GM12865 (cell line): ENCODE data around the gene KCTD16.

Experiments used
- DNase-seq: peaks from one replicate; pipeline ENCODE4 v3.0.0; 2010; ENCODE audit warnings: low read depth
- H3K4me3 ChIP-seq: 2 replicates; pipeline ENCODE4 v1.5.1; 2011; ENCODE audit warnings: mild to moderate bottlenecking, low read depth, low read length, control low read depth
- CTCF ChIP-seq: IDR thresholded peaks from 2 replicates; pipeline ENCODE4 v1.5.1; 2011; ENCODE audit warnings: low read length, control low read depth, low read depth, inconsistent platforms; ENCODE audit not compliant: insufficient read depth; ENCODE audit errors: missing control alignments

The KCTD16 gene

GRCh38 chr5:144374637-144375036 is 204.0 kb downstream of the KCTD16 start:
- no peak for TF ChIP-seq CTCF
- DNase-seq, result no peak
- H3K4me3 ChIP-seq, result no peak overlapping the region

DNA sequence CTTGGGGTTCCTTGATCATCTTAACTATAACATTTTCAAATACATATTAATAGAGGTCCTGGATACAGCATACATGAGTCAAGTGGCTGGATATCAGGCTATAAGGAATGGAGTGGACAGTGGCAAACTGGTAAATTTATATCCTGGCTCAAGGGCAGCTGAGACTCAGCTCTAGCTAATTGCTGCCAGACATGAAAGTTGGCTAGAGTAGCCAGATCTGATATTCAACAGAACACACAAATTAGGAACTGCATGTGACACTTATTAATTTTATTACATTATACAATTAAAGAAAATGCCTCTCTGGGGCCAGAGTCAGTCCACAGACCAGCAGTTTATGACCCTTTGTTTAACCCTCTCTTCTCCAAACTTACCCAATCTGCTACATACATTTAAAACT is 206.5 kb downstream of the KCTD16 start:
- no peak for DNase-seq
- TF ChIP-seq CTCF, result no peak
- no peak overlapping the region for H3K4me3 ChIP-seq

DNA sequence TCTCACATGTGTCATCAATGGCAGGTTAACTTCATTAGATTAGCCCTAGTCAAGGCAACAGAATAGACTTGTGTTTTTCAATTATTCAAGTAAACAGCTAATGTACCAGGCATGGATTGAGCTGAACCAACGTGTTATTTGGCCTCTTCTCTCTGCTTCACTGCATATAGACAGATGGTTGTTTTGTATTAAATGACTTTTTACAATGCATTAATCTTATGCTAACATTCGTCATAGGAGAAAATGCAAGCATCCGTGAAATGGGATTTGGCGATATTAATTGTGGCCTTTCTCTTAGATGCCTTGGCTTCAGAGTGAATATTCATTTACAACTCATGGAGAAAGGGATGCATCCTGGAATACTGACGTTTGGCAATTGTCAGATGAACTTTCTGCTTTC is 208.0 kb downstream of the KCTD16 start:
- DNase-seq, result no peak
- no peak for TF ChIP-seq CTCF
- no peak overlapping the region for H3K4me3 ChIP-seq

GRCh38 chr5:144385597-144385996 is 214.9 kb downstream of the KCTD16 start:
- TF ChIP-seq CTCF, result no peak
- DNase-seq, result no peak

DNA sequence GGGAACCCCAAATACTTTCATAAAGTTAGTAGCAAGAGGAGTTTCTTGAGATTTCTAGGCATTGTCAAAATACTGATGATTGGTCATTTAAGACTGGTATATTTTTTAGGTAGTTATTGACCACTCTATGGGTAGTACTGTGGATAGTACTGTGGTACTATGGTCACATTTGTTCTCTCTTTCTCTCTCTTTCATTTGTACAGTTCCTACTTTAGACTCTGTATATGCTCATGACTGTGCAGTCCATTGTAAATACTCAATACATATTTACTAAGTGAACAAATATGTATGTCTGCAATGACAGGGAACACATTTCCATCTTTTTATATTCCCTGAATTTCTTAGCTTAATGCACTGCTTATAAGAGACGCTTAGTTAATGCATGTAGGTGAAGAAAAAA is 215.6 kb downstream of the KCTD16 start:
- H3K4me3 ChIP-seq, result no peak overlapping the region
- TF ChIP-seq CTCF, result no peak
- DNase-seq, result no peak

More at GRCh38 chr5:144385597-144385996, 214.9 kb downstream of the KCTD16 start:
- no peak overlapping the region for H3K4me3 ChIP-seq

DNA sequence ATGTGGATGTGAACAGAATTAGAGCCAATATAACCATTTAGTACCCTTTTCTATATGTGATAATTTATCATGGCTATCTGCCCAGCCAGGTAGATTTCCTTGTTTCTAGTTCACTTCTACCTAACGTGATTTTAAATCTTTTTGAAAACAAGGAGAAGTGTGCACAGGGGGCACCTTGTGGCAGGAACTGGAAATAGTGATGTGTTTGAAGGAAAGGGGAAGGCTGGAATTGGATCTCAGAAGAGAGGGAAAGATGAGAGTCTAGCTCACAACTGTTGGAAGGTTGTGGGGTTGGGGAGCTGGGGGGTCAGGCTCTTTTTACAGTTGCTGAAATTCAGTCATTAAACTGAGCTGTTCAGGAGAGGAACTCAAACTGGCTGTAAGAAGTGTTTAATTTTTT is 219.5 kb downstream of the KCTD16 start:
- TF ChIP-seq CTCF, result peak; percentile 7
- no peak overlapping the region for H3K4me3 ChIP-seq
- DNase-seq, result no peak

- DNase-seq, result no peak
- TF ChIP-seq CTCF, result no peak
- H3K4me3 ChIP-seq, result no peak overlapping the region
Measured at GRCh38 chr5:144391044-144391443, 220.4 kb downstream of the KCTD16 start.
